Natural killer cell (primary cell): ENCODE measurements around the gene WNT3A. TPM values are rescaled to one million over a fixed set of nuclear protein-coding genes. Genes with fewer than 3 reads are reported as not detected.

Experiments used
- ATAC-seq, 3 donors: fragments of 150-1000 bp in 2 of 3; fragments of 200-7000 bp in 1 of 3; cut with Tn5 transposase; 1 replicate in 1 of 3; 2 replicates in 2 of 3; pipeline ENCODE4 v1.10.0; 2021; ENCODE audit warnings: mild to moderate bottlenecking in 2 of 3, moderate library complexity in 2 of 3
- DNase-seq, 2 donors: peaks; one replicate each; pipeline versions ENCODE4 v3.0.0 to v3.0.0-alpha.2; 2013 to 2021; ENCODE audit warnings: mixed read lengths in 1 of 2
- H3K27ac ChIP-seq: one replicate; pipeline ENCODE4 v1.5.1; 2013; ENCODE audit warnings: mild to moderate bottlenecking, low read length
- H3K27me3 ChIP-seq: one replicate; pipeline ENCODE4 v1.6.1; 2013; ENCODE audit warnings: low read length; ENCODE audit not compliant: control insufficient read depth, insufficient read depth
- H3K36me3 ChIP-seq: one replicate; pipeline ENCODE4 v1.6.1; 2013; ENCODE audit warnings: low read length; ENCODE audit not compliant: control insufficient read depth, insufficient read depth
- H3K4me1 ChIP-seq: one replicate; pipeline ENCODE4 v1.6.1; 2013; ENCODE audit warnings: low read length; ENCODE audit not compliant: control insufficient read depth, insufficient read depth
- H3K4me3 ChIP-seq: one replicate; pipeline ENCODE4 v1.5.1; 2013; ENCODE audit warnings: low read length
- H3K9me3 ChIP-seq: one replicate; pipeline ENCODE4 v1.6.1; 2013; ENCODE audit warnings: low read length; ENCODE audit not compliant: control insufficient read depth, insufficient read depth
- H3K27ac Mint-ChIP-seq, 2 donors: one replicate each; pipeline ENCODE4 v1.8.0; 2022; ENCODE audit warnings: mild to moderate bottlenecking in 2 of 2, mixed read lengths in 2 of 2, moderate library complexity in 1 of 2
- H3K27me3 Mint-ChIP-seq, 2 donors: one replicate each; pipeline ENCODE4 v1.8.0; 2022; ENCODE audit warnings: low read depth in 2 of 2, mixed read lengths in 2 of 2
- H3K36me3 Mint-ChIP-seq: one replicate; pipeline ENCODE4 v1.8.0; 2022; ENCODE audit warnings: mixed read lengths
- H3K4me1 Mint-ChIP-seq, 2 donors: one replicate each; pipeline ENCODE4 v1.8.0; 2022; ENCODE audit warnings: mixed read lengths in 2 of 2
- H3K4me3 Mint-ChIP-seq: one replicate; pipeline ENCODE4 v1.8.0; 2022; ENCODE audit warnings: mild to moderate bottlenecking, moderate library complexity, mixed read lengths
- H3K9me3 Mint-ChIP-seq, 2 donors: one replicate each; pipeline ENCODE4 v1.8.0; 2022; ENCODE audit warnings: mixed read lengths in 2 of 2
- WGBS: methylation state at CpG from one replicate; pipeline ENCODE4 v1.1.7; 2013; ENCODE audit warnings: missing lambda C conversion rate; ENCODE audit not compliant: insufficient coverage; 5-methylcytosine and 5-hydroxymethylcytosine counted together
- intact Hi-C: fragments of 100-400 bp; cut with micrococcal nuclease; formaldehyde crosslinking; loops from one replicate; pipeline ENCODE4 v1.14.2; 2022
- total RNA-seq, 4 donors: library from RNA; stranded (reverse); fragments of 120-200 nt in 1 of 4; gene quantifications; one replicate each; pipeline versions ENCODE4 v1.2.3 to v1.2.4, GENCODE V29; 2013 to 2022
- TF ChIP-seq, protein P1 (sequence below): fragments of 200-600 bp; IDR thresholded peaks from one replicate; pipeline ENCODE4 v1.8.0; 2022; ENCODE audit warnings: antibody characterized with exemption

The WNT3A gene
- total RNA-seq, 3 donors from 2014 or later (not counting 1 experiment from before 2014, with no cell fraction given): not detected

DNA sequence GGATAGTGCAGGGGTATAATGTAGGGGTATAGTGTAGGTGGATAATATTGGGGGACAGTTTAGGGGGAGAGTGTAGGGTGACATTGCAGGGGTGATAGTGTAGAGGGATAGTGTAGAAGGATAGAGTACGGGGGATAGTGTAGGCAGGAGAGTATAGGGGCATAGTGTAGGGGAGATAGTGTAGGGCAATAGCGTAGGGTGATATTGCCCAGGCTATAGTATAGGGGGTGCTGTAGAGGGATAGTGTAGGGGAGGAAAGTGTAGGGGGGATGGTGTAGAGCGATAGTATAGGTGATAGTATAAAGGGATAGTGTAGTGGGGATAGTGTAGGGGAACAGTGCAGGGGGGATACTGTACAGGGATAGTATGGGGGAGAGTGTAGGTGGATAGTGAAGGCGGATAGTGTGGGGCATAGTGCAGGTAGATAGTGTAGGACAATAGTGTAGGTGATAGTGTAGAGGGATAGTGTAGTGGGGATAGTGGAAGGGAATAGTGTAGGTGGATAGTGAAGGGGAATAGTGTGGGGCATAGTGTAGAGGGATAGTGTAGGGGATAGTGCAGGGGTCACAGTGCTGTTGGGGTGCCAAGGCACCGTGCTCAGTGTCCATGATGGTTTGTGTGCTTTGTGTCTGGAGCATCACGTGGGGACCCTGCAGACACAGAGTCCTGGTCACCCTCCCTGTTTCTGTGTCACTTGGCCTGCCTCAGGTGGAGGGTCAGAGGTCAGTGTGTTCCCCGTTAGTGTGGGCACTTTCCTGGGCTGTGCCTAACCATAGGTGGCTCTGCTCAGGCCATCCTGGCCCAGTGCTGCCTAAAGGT, 65.2 kb downstream of the WNT3A start:
- Mint-ChIP-seq H3K36me3 (no peaks in the 10 kb centered on the region), H3K4me3 (no peak overlapping the region), H3K27ac (no peak overlapping the region), H3K9me3 (no peaks in the 10 kb centered on the region), H3K27me3 (peaks cover 0 to 5% of the 10 kb centered on the region in 2 donors), H3K4me1 (peaks cover 0 to 4% of the 10 kb centered on the region in 2 donors)
- no peak for DNase-seq
- Histone ChIP-seq H3K4me3 (no peak overlapping the region), H3K9me3 (no peaks in the 10 kb centered on the region), H3K27me3 (no peaks in the 10 kb centered on the region), H3K36me3 (no peaks in the 10 kb centered on the region), H3K4me1 (no peaks in the 10 kb centered on the region), H3K27ac (no peak overlapping the region)
- 64% methylated on average over 7 of the region's 7 CpGs for WGBS
- TF ChIP-seq, protein P1, sequence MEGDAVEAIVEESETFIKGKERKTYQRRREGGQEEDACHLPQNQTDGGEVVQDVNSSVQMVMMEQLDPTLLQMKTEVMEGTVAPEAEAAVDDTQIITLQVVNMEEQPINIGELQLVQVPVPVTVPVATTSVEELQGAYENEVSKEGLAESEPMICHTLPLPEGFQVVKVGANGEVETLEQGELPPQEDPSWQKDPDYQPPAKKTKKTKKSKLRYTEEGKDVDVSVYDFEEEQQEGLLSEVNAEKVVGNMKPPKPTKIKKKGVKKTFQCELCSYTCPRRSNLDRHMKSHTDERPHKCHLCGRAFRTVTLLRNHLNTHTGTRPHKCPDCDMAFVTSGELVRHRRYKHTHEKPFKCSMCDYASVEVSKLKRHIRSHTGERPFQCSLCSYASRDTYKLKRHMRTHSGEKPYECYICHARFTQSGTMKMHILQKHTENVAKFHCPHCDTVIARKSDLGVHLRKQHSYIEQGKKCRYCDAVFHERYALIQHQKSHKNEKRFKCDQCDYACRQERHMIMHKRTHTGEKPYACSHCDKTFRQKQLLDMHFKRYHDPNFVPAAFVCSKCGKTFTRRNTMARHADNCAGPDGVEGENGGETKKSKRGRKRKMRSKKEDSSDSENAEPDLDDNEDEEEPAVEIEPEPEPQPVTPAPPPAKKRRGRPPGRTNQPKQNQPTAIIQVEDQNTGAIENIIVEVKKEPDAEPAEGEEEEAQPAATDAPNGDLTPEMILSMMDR: no peak
- ATAC-seq: peak in 2 of 3 donors; percentile 25 to 43
- intact Hi-C loops: no loop called here

DNA sequence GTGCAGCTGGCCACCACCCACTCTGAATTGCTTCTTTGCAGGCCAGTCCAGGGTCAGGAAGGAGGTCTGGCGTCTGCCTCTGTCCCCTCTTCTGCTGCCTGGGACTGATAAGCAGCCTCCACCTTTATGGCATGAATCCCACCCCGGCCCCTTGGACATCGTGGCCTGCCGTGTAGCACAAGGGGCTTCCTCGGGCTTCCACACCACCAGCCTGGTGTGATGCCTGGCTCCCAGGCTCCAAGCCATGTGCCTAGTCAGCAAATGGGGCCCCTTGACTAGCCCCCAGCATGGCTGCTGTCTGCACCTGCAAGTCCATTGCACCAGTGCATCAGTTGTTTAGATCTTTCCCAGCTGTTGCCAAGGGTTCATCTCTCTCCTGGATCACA, 65.9 kb downstream of the WNT3A start:
- H3K36me3 Mint-ChIP-seq: no peaks in the 10 kb centered on the region
- H3K4me1 ChIP-seq: no peaks in the 10 kb centered on the region
- peaks cover 0 to 4% of the 10 kb centered on the region in 2 donors for H3K4me1 Mint-ChIP-seq
- H3K9me3 ChIP-seq: no peaks in the 10 kb centered on the region
- H3K9me3 Mint-ChIP-seq: no peaks in the 10 kb centered on the region
- H3K27me3 Mint-ChIP-seq: peaks cover 0 to 3% of the 10 kb centered on the region in 2 donors
- ATAC-seq (no peak), DNase-seq (no peak)
- no peak overlapping the region for H3K27ac ChIP-seq
- no peak overlapping the region for H3K27ac Mint-ChIP-seq
- intact Hi-C loops: no loop called here
- 64% methylated on average over 5 of the region's 5 CpGs for WGBS
- no peak overlapping the region for H3K4me3 Mint-ChIP-seq
- no peaks in the 10 kb centered on the region for H3K36me3 ChIP-seq
- H3K4me3 ChIP-seq: no peak overlapping the region
- H3K27me3 ChIP-seq: no peaks in the 10 kb centered on the region
- TF ChIP-seq, protein P1: no peak

DNA sequence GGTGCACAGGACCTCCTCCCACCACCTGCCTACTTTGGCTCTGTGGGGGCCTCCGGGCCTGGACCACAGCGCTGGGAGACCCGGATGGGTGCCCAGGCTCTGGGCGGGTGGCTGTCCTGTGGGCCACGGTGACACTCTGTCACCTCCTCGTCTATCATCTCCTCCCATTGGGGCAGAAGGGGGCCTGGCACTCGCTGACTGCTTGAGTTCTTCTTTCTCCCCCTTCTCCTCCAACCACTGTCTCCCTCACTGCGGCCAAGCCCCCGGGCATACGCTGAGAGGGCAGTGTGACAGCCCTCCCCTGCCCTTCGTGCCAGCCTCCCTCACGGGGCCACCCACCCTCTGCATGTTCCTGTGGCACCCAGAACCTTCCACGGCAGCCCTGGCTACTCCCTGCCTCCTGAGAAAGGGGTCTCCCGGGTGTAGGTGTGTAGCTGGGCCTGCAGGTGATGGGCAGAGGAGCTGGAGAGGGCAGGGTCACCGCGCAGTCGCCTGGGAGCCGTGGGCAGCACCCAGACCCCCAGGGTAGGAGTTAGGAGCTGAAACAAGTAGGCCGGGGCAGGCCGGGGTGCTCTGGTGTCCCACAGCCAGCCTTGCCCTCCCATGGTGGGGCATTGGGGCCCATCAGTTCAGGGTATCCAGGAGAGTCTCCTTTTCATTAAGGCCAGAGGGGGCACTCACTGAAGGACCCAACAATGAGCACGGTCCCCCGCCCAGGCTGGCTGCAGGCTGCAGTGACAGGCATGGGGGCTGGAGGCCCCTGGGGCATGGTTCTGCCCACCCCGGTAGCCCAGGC, 66.5 kb downstream of the WNT3A start:
- H3K4me3 ChIP-seq: no peak overlapping the region
- H3K27ac ChIP-seq: no peak overlapping the region
- DNase-seq (no peak), ATAC-seq (no peak)
- no peaks in the 10 kb centered on the region for H3K27me3 ChIP-seq
- no peaks in the 10 kb centered on the region for H3K36me3 ChIP-seq
- WGBS: 74% methylated on average over 23 of the region's 23 CpGs
- Mint-ChIP-seq H3K4me3 (no peak overlapping the region), H3K9me3 (no peaks in the 10 kb centered on the region), H3K27me3 (no peaks in the 10 kb centered on the region), H3K27ac (no peak overlapping the region), H3K4me1 (peaks cover 0 to 4% of the 10 kb centered on the region in 2 donors), H3K36me3 (no peaks in the 10 kb centered on the region)
- no peaks in the 10 kb centered on the region for H3K9me3 ChIP-seq
- TF ChIP-seq, protein P1: no peak
- no peaks in the 10 kb centered on the region for H3K4me1 ChIP-seq
- intact Hi-C loops: no loop called here
